ENCODE measurements around the gene ANKRD23. TPM values are rescaled to one million over a fixed set of nuclear protein-coding genes. Genes with fewer than 3 reads are reported as not detected.

Gene ANKRD23
- total RNA-seq, 4 donors from 2014 or later: 3.0 to 8.2 (median 3.2) TPM

DNA sequence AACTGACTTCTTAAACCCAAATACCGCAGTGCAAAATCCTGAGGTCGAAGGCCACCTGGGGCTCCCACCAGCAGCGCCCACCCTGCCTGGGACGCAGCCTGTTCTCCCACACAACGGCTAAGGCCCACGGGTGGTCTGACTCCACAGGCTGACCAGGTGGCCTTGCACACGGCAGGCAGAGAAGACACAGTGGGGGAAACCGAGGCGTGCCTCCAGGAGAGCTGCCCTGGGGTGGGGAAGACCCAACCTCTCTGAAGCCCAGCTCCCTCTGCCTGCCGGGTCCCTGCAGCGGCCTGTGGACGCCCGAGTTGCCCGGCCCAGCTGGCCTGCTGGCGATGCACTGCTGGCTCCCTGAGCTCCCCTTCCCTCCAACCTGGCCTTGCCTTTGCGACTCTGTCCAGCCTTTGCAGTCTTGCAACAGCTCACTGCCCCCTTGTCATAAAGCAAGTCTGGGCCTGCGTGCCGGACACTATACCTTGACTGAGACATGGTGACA lies 35.8 kb upstream of the ANKRD23 start:
- Histone ChIP-seq H3K4me3 (replicated peaks in 1 of 3) (no peak overlapping the region), H3K27ac (no peak overlapping the region), H3K9me3 (no peaks in the 10 kb centered on the region), H3K36me3 (no peaks in the 10 kb centered on the region), H3K4me1 (no peaks in the 10 kb centered on the region), H3K27me3 (no peaks in the 10 kb centered on the region)
- DNase-seq: no peak
- no peak for TF ChIP-seq POLR2A (IDR thresholded peaks at IDR 0.05)
- 94 to 97% methylated on average over 12 to 14 of the region's 18 CpGs for WGBS, 2 donors
- intact Hi-C loops (cut with DNase I): no loop called here

GRCh38 chr2:96878796-96879544 lies 35.1 kb upstream of the ANKRD23 start:
- intact Hi-C loops (cut with DNase I): no loop called here
- peaks cover 0 to 2% of the 10 kb centered on the region in 2 donors for H3K4me1 ChIP-seq
- H3K27me3 ChIP-seq: no peaks in the 10 kb centered on the region
- 84 to 86% methylated on average over 17 to 18 of the region's 22 CpGs for WGBS, 2 donors
- TF ChIP-seq CTCF (IDR thresholded peaks at IDR 0.05) (no peak), POLR2A (IDR thresholded peaks at IDR 0.05) (no peak)
- no peaks in the 10 kb centered on the region for H3K36me3 ChIP-seq
- no peak overlapping the region for H3K4me3 ChIP-seq (replicated peaks in 1 of 3)
- no peak overlapping the region for H3K27ac ChIP-seq
- H3K9me3 ChIP-seq: no peaks in the 10 kb centered on the region
- no peak for DNase-seq

GRCh38 chr2:96878171-96878570 lies 34.4 kb upstream of the ANKRD23 start:
- TF ChIP-seq CTCF (IDR thresholded peaks at IDR 0.05) (no peak), POLR2A (IDR thresholded peaks at IDR 0.05) (no peak)
- H3K36me3 ChIP-seq: no peaks in the 10 kb centered on the region
- 85 to 88% methylated on average over 1 to 5 of the region's 7 CpGs for WGBS, 2 donors
- intact Hi-C loops (cut with DNase I): no loop called here
- peaks cover 0 to 7% of the 10 kb centered on the region in 2 donors for H3K4me1 ChIP-seq
- no peaks in the 10 kb centered on the region for H3K27me3 ChIP-seq
- no peak overlapping the region for H3K4me3 ChIP-seq (replicated peaks in 1 of 3)
- DNase-seq: no peak
- no peak overlapping the region for H3K27ac ChIP-seq
- no peaks in the 10 kb centered on the region for H3K9me3 ChIP-seq

DNA sequence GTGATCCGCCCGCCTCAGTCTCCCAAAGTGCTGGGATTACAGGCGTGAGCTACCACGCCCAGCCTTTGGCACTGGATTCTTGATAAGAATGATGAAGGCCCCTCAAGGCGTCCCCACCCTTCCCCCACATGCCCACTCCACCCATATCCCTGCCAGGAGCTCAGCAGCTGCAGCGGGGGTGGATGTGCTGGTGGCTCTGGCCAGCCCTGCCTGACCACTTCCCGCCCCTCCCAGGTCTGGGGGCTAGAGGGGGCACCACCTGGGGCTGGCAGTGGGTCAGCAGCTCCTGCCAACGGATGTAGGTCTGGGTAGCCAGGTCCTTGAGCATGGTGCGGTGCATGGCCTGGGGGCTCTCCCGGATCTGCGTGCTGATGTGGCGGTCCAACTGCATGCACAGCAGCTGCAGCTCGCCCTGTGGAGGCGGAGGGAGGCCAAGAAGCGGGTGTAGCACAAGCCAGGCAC lies 33.8 kb upstream of the ANKRD23 start:
- no peak for DNase-seq
- intact Hi-C loops (cut with DNase I): no loop called here
- no peak overlapping the region for H3K27ac ChIP-seq
- H3K4me3 ChIP-seq (replicated peaks in 1 of 3): no peak overlapping the region
- H3K27me3 ChIP-seq: no peaks in the 10 kb centered on the region
- no peaks in the 10 kb centered on the region for H3K36me3 ChIP-seq
- H3K9me3 ChIP-seq: no peaks in the 10 kb centered on the region
- peaks cover 0 to 12% of the 10 kb centered on the region in 2 donors for H3K4me1 ChIP-seq
- no peak for TF ChIP-seq CTCF (IDR thresholded peaks at IDR 0.05)
- TF ChIP-seq POLR2A (IDR thresholded peaks at IDR 0.05): no peak
- WGBS, 2 donors: 87 to 95% methylated on average over 12 to 13 of the region's 15 CpGs

DNA sequence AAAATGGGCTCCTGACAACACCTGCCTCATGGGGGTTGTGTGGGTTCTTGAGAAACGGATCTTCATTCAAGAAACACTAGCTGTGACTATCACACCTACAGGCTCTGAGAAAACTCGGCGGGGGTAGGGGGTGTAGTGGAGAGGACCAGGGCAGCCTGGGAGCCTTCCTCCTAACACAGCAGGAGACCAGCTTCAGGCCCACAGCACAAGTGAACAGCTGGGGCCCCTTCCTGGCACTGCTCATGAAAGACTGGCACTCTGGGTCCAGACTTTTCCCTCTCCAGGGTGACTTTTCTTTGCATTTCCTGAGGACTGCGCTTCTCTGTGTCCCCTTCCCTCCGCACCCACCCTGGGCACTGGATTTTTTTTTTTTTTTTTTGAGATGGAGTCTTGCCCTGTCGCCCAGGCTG lies 33.2 kb upstream of the ANKRD23 start:
- intact Hi-C loops (cut with DNase I): no loop called here
- no peaks in the 10 kb centered on the region for H3K27me3 ChIP-seq
- H3K4me3 ChIP-seq (replicated peaks in 1 of 3): no peak overlapping the region
- no peak for DNase-seq
- peaks cover 0 to 13% of the 10 kb centered on the region in 2 donors for H3K4me1 ChIP-seq
- no peaks in the 10 kb centered on the region for H3K9me3 ChIP-seq
- H3K36me3 ChIP-seq: no peaks in the 10 kb centered on the region
- H3K27ac ChIP-seq: no peak overlapping the region
- WGBS, 2 donors: 77 to 89% methylated on average over 6 of the region's 6 CpGs
- no peak for TF ChIP-seq POLR2A (IDR thresholded peaks at IDR 0.05)
- TF ChIP-seq CTCF (IDR thresholded peaks at IDR 0.05): no peak
